Central memory CD8-positive, alpha-beta T cell (primary cell): ENCODE results near the gene WSCD1.

Experiments
- ATAC-seq: fragments of 150-1000 bp; cut with Tn5 transposase; replicated peaks from 2 replicates; pipeline ENCODE4 v1.10.0; 2022; ENCODE audit warnings: mild to moderate bottlenecking, moderate FRiP score, moderate number of reproducible peaks; ENCODE audit not compliant: poor library complexity, severe bottlenecking; ENCODE audit errors: extremely low read depth
- DNase-seq, 2 donors: peaks; one replicate each; pipeline ENCODE4 v3.0.0; 2021; ENCODE audit warnings: low spot score in 2 of 2
- H3K27ac Mint-ChIP-seq: one replicate; pipeline ENCODE4 v1.8.0; 2022; ENCODE audit warnings: low read depth, mild to moderate bottlenecking, moderate library complexity, mixed read lengths
- H3K27me3 Mint-ChIP-seq: one replicate; pipeline ENCODE4 v1.8.0; 2022; ENCODE audit warnings: mixed read lengths
- H3K36me3 Mint-ChIP-seq: one replicate; pipeline ENCODE4 v1.8.0; 2022; ENCODE audit warnings: mild to moderate bottlenecking, moderate library complexity, mixed read lengths; ENCODE audit not compliant: insufficient read depth
- H3K4me1 Mint-ChIP-seq: one replicate; pipeline ENCODE4 v1.8.0; 2022; ENCODE audit warnings: mixed read lengths
- H3K4me3 Mint-ChIP-seq: one replicate; pipeline ENCODE4 v1.8.0; 2022; ENCODE audit warnings: mild to moderate bottlenecking, moderate library complexity, mixed read lengths
- H3K9me3 Mint-ChIP-seq: one replicate; pipeline ENCODE4 v1.8.0; 2022; ENCODE audit warnings: mixed read lengths

The WSCD1 gene

DNA sequence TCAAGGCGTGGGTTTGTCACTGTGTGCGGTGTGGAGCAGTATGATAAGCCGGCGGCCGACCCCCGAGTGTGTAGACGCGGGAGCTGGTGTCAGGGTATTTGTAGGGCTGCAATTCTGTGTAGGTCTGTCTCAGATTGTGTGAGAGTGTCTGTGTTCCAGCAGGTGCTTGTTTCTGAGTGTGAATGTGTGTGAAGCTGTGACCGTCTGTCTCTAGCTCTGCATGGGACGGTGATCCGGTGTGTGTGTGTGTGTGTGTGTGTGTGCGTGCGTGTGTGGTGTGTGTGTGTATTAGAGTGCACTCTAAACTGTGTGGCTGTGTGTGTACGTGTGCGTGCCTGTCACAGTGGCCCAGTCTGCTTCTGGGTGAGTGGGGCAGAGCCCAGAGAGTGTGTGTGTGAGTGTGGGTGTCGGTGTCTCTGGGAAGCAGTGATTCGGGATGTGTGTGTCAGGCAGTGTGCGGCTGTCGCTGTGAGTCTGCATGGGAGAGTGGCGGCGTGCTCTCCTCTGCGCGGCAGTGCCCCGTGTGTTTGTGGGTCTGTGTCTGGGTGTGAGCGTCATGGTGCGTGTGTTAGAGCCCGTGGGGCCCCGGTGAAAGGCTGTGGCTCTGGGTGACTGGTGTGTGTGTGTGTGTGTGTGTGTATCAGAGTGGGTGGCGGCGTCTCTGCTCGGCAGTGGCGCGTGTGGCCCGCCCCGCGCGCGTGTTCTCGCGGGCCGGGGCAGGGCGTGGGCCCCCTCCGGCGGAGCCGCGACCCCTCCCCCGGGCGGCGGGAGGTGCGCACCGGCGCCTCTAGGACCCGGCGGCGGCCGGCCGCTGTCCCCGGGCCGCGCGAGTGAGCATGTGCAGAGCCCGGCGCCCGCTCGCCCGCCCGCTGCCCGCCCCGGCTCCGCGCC is at the start of gene WSCD1:
WSCD1 (plus strand) TSS at position 841 of the 891 bp plus-strand sequence. CDS start 10,280 bp downstream, outside the sequence.
- peak within 1 kb of the TSS; percentile 70 for H3K27ac Mint-ChIP-seq
- H3K4me1 Mint-ChIP-seq: peaks cover 13% of the 10 kb centered on the region
- ATAC-seq: no peak
- H3K27me3 Mint-ChIP-seq: peaks cover 89% of the 10 kb centered on the region
- DNase-seq: no peak
- H3K4me3 Mint-ChIP-seq: peak within 1 kb of the TSS; percentile 65
- no peaks in the 10 kb centered on the region for H3K9me3 Mint-ChIP-seq
- H3K36me3 Mint-ChIP-seq: peaks cover 2% of the 10 kb centered on the region

DNA sequence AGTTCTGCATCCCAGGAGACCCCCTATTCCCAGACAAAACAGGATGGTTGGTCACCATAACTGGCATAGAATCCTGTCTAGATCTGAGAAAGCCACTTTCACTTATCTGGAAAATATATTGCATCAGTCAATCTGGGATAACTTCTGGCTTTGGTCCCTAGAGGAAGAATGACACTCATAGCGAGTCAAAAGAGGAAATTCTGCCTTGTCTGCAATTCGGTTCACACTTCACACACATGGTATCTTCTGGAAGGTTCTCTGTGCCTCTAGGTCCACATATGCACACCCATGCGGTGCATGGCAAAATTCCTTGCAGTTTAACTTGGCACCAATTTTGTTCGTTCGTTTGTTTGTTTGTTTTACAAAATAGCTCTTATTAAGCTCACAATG is 49.2 kb upstream of the WSCD1 start:
- ATAC-seq: no peak
- peaks cover 29% of the 10 kb centered on the region for H3K27me3 Mint-ChIP-seq
- no peak overlapping the region for H3K4me3 Mint-ChIP-seq
- H3K4me1 Mint-ChIP-seq: no peaks in the 10 kb centered on the region
- DNase-seq: no peak
- no peaks in the 10 kb centered on the region for H3K9me3 Mint-ChIP-seq
- no peak overlapping the region for H3K27ac Mint-ChIP-seq
- no peaks in the 10 kb centered on the region for H3K36me3 Mint-ChIP-seq

DNA sequence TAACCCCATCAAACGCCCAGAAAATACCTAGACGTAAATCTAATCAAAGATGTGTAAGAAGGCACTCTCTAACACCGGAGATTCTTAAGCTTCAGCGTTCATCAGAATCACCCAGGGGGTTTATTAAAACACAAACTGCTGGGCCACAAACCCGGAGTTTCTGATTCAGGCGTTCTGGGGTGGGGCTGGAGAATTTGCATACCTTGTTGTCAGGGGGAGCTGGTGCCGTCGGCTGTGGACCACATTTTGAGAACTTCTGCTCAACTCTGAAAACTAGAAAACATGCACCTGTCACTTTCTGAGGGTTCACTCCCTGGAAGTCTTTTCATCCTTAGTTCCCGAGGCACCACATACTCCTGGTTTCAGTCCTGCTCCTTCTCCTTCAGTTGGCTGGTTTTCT is 48.6 kb upstream of the WSCD1 start:
- H3K9me3 Mint-ChIP-seq: no peaks in the 10 kb centered on the region
- H3K36me3 Mint-ChIP-seq: no peaks in the 10 kb centered on the region
- peaks cover 29% of the 10 kb centered on the region for H3K27me3 Mint-ChIP-seq
- H3K27ac Mint-ChIP-seq: no peak overlapping the region
- ATAC-seq (no peak), DNase-seq (no peak)
- no peaks in the 10 kb centered on the region for H3K4me1 Mint-ChIP-seq
- no peak overlapping the region for H3K4me3 Mint-ChIP-seq

DNA sequence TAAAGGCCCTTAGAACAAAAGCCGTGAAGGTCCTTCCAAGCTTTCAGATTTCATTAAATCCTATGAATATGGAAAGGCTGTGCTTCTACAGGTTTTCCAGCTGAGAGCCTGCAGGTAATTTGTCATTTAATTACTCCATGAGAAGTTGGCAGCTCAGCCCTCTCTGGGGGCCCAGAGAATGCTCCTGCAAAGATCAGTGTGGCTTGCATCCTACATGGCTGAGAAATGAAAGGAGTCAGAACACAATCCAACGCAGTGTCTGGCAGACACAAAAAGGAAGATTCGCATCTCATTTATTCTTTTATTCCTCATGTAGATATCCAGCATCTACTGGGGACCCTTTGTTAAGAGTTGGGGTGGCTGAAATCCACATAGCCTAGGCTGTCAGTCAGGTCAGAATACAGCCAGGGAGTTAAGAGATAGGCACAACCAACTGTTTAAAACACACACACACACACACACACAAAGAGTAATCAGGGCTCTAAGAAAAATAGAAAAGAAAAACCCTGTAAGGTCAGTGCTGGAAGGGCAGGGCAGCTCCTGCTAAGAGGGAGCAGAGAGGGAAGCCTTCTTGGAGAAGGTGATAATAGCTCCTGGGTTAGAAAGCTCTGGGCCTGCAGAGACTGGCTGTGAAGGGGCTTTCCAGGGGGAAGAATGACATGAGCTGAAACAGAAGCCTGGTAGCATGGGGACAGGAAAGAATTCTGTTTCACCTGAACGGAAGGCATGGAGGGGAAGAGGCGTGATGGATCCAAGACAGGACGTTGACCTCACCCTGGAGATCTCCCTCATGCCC is 46.9 kb upstream of the WSCD1 start:
- ATAC-seq (no peak), DNase-seq (no peak)
- Mint-ChIP-seq H3K4me3 (no peak overlapping the region), H3K27me3 (peaks cover 39% of the 10 kb centered on the region), H3K27ac (no peak overlapping the region), H3K36me3 (no peaks in the 10 kb centered on the region), H3K9me3 (no peaks in the 10 kb centered on the region), H3K4me1 (no peaks in the 10 kb centered on the region)

DNA sequence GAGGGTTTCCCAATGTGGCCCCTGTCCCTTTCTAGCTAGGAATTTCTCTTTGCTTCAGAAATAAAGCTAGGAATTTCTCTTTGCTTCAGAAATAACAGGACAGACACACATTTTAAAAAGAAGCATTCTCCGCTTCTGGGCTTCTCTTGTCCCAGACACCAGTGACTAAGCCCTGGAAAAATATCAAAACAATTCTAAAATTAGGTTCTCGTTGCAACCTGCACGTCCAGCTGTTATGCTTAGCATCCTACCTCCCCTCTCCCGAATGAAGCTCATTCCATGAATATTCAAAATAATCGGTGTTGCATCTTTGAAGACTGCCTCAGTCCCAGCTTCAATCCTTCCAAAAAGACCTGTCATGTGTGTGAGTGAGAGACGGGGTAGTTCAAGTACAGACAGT is 45.6 kb upstream of the WSCD1 start:
- Mint-ChIP-seq H3K36me3 (no peaks in the 10 kb centered on the region), H3K27me3 (peaks cover 37% of the 10 kb centered on the region), H3K4me3 (no peak overlapping the region), H3K4me1 (no peaks in the 10 kb centered on the region), H3K27ac (no peak overlapping the region), H3K9me3 (no peaks in the 10 kb centered on the region)
- no peak for DNase-seq
- no peak for ATAC-seq

DNA sequence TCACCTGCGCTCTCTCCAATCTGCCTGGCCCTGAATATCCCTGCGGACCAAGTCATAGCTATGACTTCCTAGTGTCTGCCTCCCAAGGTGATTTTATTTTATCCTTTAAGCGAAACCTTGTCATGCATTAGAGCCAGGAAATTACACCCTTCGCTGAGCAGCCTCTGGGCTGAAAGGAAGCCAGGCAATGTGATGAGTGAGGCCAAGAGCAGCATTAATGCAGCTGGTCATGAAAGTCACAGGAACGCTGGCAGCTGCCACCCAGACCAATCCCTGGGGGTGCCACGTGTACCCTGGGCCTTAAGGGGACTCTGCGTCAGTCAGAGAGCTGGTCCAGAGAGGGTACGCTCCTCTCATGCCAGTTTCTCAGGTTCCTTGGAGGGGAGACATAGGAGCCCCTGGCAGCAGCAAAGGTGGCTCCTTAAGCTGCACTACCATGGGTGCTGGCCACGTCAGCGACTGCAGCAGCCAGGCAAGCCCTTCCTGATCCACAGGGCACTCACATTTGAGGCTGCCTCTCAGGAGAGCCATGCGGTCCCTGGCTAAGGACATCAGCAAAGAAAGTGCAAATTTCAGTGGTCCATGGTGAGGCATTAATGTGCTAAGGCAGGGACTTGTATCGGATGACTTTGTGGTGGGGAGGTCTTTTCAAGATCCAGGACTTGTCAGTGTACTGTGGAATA is 42.7 kb upstream of the WSCD1 start:
- H3K4me3 Mint-ChIP-seq: no peak overlapping the region
- no peak overlapping the region for H3K27ac Mint-ChIP-seq
- ATAC-seq (no peak), DNase-seq (no peak)
- peaks cover 28% of the 10 kb centered on the region for H3K27me3 Mint-ChIP-seq
- H3K36me3 Mint-ChIP-seq: no peaks in the 10 kb centered on the region
- no peaks in the 10 kb centered on the region for H3K9me3 Mint-ChIP-seq
- H3K4me1 Mint-ChIP-seq: no peaks in the 10 kb centered on the region

DNA sequence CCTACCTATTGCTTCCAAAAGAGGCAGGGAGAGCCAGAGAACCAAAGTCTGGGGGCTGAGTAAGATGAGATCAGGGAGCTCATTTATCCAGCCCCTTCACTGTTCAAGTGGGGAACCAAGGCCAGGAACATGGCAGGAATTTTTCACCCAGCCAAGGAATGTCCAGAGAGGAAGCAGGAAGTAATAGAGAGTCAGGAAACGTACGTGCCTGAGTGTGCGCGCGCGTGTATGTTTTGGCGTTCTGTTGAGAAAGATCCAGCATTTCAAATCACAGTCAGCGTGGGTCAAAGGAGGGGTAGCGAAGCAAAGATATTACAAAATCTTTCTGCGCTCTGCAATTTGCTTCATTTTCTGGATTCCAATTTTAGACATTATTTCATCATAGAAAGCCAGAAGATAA is 41.9 kb upstream of the WSCD1 start:
- Mint-ChIP-seq H3K4me3 (no peak overlapping the region), H3K27ac (no peak overlapping the region), H3K4me1 (no peaks in the 10 kb centered on the region), H3K36me3 (no peaks in the 10 kb centered on the region), H3K9me3 (no peaks in the 10 kb centered on the region), H3K27me3 (peaks cover 27% of the 10 kb centered on the region)
- no peak for ATAC-seq
- DNase-seq: no peak

DNA sequence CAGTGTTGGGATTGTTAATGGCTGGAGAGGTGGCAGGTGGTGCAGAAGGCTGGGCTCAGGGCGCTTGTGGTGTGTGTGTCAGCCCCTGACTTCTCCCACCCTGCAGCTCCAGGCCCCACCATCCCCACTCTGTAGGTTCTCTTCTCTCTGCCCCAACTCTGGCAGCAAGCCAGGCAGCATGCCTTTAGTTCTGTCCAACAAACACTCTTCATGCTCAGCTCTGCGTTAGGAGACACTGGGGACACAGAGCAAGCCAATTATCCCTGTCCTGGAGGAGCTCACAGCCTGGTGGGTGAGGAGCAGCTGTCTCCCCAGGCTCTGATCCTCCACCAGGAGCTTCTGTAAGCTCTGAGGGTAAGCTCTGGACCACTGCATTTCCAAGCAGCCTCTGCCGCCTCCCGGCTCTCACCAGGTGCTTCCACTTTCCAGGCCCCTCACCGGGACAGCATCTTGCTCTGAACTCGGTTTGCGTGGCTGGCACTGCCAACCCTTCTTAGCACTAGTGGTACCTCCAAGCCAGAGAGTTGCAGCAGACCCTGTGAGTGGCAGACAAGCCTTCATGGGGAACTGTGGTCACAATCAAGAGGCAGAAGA is 34.3 kb upstream of the WSCD1 start:
- H3K9me3 Mint-ChIP-seq: no peaks in the 10 kb centered on the region
- no peak for DNase-seq
- ATAC-seq: no peak
- H3K4me1 Mint-ChIP-seq: no peaks in the 10 kb centered on the region
- no peak overlapping the region for H3K4me3 Mint-ChIP-seq
- H3K36me3 Mint-ChIP-seq: no peaks in the 10 kb centered on the region
- H3K27me3 Mint-ChIP-seq: peaks cover 49% of the 10 kb centered on the region
- no peak overlapping the region for H3K27ac Mint-ChIP-seq

DNA sequence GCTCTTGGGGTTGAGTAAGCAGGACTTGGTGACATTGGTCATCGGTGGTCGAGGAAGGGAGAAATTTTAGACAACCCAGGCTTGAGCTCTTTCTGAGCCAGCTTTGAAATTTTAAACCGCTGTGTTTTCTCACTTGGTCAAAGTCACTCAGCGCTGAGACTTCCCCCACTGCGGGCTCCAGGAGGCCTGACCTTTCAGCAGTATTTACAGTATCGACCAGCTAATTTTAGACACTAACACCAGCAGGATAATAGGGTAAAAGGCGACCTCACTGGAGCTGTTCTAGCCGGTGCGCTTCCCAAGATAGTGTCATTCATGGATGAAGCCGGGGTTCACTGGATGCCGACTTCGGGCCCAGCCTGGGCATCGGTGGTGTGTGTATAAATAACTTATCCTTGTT is 29.7 kb upstream of the WSCD1 start:
- no peaks in the 10 kb centered on the region for H3K4me1 Mint-ChIP-seq
- H3K27ac Mint-ChIP-seq: no peak overlapping the region
- DNase-seq (no peak), ATAC-seq (no peak)
- H3K9me3 Mint-ChIP-seq: no peaks in the 10 kb centered on the region
- H3K36me3 Mint-ChIP-seq: no peaks in the 10 kb centered on the region
- peaks cover 28% of the 10 kb centered on the region for H3K27me3 Mint-ChIP-seq
- H3K4me3 Mint-ChIP-seq: no peak overlapping the region

DNA sequence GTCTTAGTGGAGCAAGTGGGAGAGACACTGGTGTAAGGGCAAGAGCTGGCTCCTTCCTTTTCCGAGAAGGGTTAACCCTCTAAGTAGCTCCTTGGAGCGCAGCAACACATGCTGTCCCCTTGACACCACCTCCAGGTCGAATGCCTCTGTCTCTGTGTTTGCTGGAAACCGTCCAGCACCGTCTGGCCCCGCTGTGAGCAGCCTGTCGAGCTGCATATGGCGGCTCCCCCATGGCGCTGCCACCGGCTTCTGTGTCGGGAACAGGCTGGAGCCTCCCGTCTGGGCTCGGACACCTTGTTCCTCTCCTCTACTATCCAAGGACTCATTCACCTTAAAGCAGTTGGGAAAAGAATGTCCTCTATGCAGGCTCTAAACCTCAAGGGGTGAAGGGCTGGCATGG is 28.9 kb upstream of the WSCD1 start:
- no peaks in the 10 kb centered on the region for H3K4me1 Mint-ChIP-seq
- no peak for ATAC-seq
- H3K9me3 Mint-ChIP-seq: no peaks in the 10 kb centered on the region
- no peak for DNase-seq
- no peak overlapping the region for H3K27ac Mint-ChIP-seq
- peaks cover 25% of the 10 kb centered on the region for H3K27me3 Mint-ChIP-seq
- no peaks in the 10 kb centered on the region for H3K36me3 Mint-ChIP-seq
- no peak overlapping the region for H3K4me3 Mint-ChIP-seq

DNA sequence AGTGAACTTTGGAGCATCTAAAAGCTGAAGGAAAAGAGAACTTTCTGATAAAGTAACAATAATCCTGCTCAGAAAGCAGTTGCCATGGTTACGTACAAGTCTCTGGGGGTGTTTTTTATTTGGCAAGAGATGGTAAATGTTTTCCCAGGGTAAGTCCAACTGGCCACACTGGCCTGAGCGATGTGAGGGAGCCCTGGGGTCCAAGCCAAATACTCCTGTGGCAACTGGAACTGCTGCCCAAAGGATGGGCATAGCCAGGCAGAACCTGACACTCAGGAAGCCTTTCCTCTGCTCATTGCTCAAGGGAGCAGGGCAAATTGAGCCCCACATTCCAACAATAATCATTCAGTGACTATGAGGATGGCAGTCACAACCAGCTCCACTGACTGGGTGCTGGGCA is 26.8 kb upstream of the WSCD1 start:
- ATAC-seq (no peak), DNase-seq (no peak)
- no peaks in the 10 kb centered on the region for H3K36me3 Mint-ChIP-seq
- no peaks in the 10 kb centered on the region for H3K9me3 Mint-ChIP-seq
- peaks cover 16% of the 10 kb centered on the region for H3K27me3 Mint-ChIP-seq
- no peaks in the 10 kb centered on the region for H3K4me1 Mint-ChIP-seq
- no peak overlapping the region for H3K27ac Mint-ChIP-seq
- no peak overlapping the region for H3K4me3 Mint-ChIP-seq

DNA sequence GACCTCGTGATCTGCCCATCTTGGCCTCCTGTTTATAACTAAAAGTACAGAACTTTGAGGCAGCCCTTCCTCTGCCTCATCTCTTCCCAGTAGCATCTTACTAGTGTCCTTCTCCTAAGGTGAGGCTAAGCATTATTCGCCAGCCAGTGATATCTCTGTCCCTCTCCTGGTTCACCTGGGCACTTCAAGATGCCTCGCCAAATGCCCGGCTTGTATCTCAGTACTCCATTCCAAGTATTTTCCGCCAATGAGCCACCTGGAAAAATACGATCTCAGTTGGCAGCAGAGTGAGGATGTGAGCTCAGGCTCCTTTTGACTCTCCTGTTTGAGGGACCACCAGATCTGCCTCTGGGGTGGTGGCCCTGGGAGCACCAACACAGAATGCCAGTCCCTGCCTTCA is 25.9 kb upstream of the WSCD1 start:
- H3K9me3 Mint-ChIP-seq: no peaks in the 10 kb centered on the region
- no peaks in the 10 kb centered on the region for H3K36me3 Mint-ChIP-seq
- H3K4me3 Mint-ChIP-seq: no peak overlapping the region
- ATAC-seq: no peak
- H3K27me3 Mint-ChIP-seq: peaks cover 16% of the 10 kb centered on the region
- H3K4me1 Mint-ChIP-seq: no peaks in the 10 kb centered on the region
- no peak overlapping the region for H3K27ac Mint-ChIP-seq
- no peak for DNase-seq
